Urinary bladder (tissue), 4 donors: ENCODE data around the gene ZNF473. TPM values are rescaled to one million over a fixed set of nuclear protein-coding genes. Genes with fewer than 3 reads are reported as not detected.
"Not testable (repeated sequence)": the region's sequence is repeated elsewhere in the genome, so short reads cannot be mapped to it uniquely, and the experiment has no call there.

Experiments
- DNase-seq: peaks from one replicate; pipeline ENCODE4 v3.0.0-alpha.2; 2015; ENCODE audit errors: extremely low spot score
- H3K27ac ChIP-seq: one replicate; pipeline ENCODE4 v1.5.1; 2013; ENCODE audit warnings: low read depth, mild to moderate bottlenecking, moderate library complexity
- H3K36me3 ChIP-seq: one replicate; pipeline ENCODE4 v1.6.1; 2013; ENCODE audit warnings: mild to moderate bottlenecking, moderate library complexity; ENCODE audit not compliant: insufficient read depth
- H3K4me1 ChIP-seq: one replicate; pipeline ENCODE4 v1.6.1; 2013; ENCODE audit warnings: mild to moderate bottlenecking, moderate library complexity; ENCODE audit not compliant: insufficient read depth
- H3K4me3 ChIP-seq: one replicate; pipeline ENCODE4 v1.5.1; 2013; ENCODE audit warnings: low read depth, low read length
- WGBS: extraction: QIAGEN DNeasy Blood & Tissue Kit; methylation state at CpG from one replicate; pipeline ENCODE4 v1.1.7; 2013; 5-methylcytosine and 5-hydroxymethylcytosine counted together
- polyA plus RNA-seq: library from polyadenylated mRNA; stranded (reverse); fragments of 200-250 nt; gene quantifications from one replicate; pipeline ENCODE4 v1.2.3, GENCODE V29; 2013
- total RNA-seq: library from RNA; depleted of rRNA; stranded (reverse); fragments of >200 nt; gene quantifications from one replicate; pipeline ENCODE4 v1.2.3, GENCODE V29; 2014
- donor health status: healthy with polysubstance abuse.
- donor health status: healthy.

ZNF473 gene
- total and polyA plus RNA-seq, 2 donors: 4.8 to 7.7 TPM

DNA sequence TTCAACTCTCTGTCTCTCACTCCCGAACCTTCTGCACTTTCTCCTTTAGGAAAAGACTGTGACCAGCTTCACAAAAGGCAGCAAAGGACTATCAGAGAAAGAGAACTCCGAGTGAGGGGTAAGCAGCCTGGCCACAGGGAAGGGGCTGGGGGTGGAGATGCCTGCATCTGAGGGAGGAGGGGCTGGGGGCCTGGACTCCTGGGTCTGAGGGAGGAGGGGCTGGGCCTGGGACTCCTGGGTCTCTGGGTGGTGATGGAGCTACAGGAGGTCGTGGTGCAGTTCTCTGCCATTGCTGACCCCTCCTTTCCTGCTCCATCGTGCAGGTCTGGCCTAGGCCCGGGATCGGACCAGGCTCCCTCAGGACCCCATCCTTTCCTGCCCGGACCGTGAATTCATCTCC lies 49.3 kb downstream of the ZNF473 start:
- H3K4me1 ChIP-seq, H3K27ac ChIP-seq, H3K36me3 ChIP-seq, DNase-seq, H3K4me3 ChIP-seq: not testable (repeated sequence)
- WGBS: 52% methylated on average over 4 of the region's 8 CpGs

DNA sequence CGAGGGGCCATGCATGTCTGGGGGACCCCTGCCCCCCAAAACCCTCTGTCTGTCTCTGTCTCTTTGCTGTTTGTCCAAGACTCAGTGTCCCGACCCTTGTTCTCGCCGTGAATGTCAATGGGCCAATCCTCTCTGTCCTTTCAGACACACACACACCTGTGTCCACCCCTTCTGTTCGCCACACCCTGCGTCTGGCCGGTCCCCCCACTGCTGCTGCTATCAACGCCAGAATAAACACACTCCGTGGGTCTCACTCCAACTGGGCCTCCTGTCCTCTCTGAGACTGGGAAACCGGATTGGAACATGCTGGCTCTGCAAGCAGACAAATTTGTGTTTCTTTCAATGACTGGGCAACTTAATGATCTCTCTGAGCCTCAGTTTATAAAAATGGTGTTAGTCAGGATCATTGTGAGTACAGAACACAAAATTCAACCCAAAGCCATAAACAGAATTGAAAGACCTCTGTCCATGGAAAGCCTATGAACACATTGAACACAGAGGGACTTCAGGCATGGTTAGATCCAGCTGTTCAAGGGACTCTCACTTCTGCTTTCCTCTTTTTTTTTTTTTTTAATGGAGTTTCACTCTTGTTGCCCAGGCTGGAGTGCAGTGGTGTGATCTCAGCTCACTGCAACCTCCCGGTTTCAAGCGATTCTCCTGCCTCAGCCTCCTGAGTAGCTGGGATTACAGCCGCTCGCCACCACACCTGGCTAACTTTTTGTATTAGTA lies 50.0 kb downstream of the ZNF473 start:
- DNase-seq, H3K27ac ChIP-seq, H3K36me3 ChIP-seq, H3K4me1 ChIP-seq, H3K4me3 ChIP-seq: not testable (repeated sequence)
- 82% methylated on average over 13 of the region's 14 CpGs for WGBS

- H3K4me3 ChIP-seq, H3K27ac ChIP-seq, DNase-seq, H3K36me3 ChIP-seq, H3K4me1 ChIP-seq: not testable (repeated sequence)
- WGBS: 74% methylated on average over 10 of the region's 10 CpGs
Measured at GRCh38 chr19:50076581-50077355, 51.0 kb downstream of the ZNF473 start.

GRCh38 chr19:50079014-50079413 lies 53.2 kb downstream of the ZNF473 start:
- not testable (repeated sequence) for H3K36me3 ChIP-seq, H3K4me1 ChIP-seq, H3K4me3 ChIP-seq, DNase-seq, H3K27ac ChIP-seq
- 91% methylated on average over 4 of the region's 5 CpGs for WGBS

- H3K4me3 ChIP-seq, H3K27ac ChIP-seq, H3K36me3 ChIP-seq, H3K4me1 ChIP-seq, DNase-seq: not testable (repeated sequence)
- WGBS: 79% methylated on average over 2 of the region's 2 CpGs
Measured at GRCh38 chr19:50084440-50084839, 58.6 kb downstream of the ZNF473 start.

- H3K4me3 ChIP-seq: not testable (repeated sequence)
Measured at GRCh38 chr19:50087153-50087552, 61.3 kb downstream of the ZNF473 start.

GRCh38 chr19:50090706-50091105 lies 64.9 kb downstream of the ZNF473 start:
- H3K36me3 ChIP-seq, DNase-seq, H3K4me3 ChIP-seq, H3K4me1 ChIP-seq, H3K27ac ChIP-seq: not testable (repeated sequence)
- WGBS: 56% methylated on average over 10 of the region's 10 CpGs

More at GRCh38 chr19:50087153-50087552, 61.3 kb downstream of the ZNF473 start:
- DNase-seq, H3K4me1 ChIP-seq, H3K27ac ChIP-seq, H3K36me3 ChIP-seq: not testable (repeated sequence)
- WGBS: 89% methylated on average over 4 of the region's 4 CpGs

DNA sequence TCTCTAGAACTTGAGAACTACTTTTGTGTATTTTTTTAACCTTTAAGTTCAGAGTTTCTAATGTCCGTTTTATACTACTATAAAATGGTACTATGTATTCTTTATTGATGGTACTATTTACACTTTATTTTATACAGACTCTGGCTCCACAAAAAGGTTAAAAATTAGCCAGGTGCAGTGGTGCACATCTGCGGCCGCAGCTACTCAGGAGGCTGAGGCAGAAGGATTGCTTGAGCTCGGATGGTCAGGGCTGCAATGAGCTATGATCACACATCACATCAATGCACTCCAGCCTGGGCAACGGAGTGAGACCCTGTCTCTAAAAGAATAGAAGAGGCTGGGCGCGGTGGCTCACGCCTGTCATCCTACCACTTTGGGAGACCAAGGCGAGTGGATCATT lies 66.0 kb downstream of the ZNF473 start:
- not testable (repeated sequence) for H3K36me3 ChIP-seq, DNase-seq, H3K27ac ChIP-seq, H3K4me3 ChIP-seq, H3K4me1 ChIP-seq
- WGBS: 85% methylated on average over 3 of the region's 9 CpGs

DNA sequence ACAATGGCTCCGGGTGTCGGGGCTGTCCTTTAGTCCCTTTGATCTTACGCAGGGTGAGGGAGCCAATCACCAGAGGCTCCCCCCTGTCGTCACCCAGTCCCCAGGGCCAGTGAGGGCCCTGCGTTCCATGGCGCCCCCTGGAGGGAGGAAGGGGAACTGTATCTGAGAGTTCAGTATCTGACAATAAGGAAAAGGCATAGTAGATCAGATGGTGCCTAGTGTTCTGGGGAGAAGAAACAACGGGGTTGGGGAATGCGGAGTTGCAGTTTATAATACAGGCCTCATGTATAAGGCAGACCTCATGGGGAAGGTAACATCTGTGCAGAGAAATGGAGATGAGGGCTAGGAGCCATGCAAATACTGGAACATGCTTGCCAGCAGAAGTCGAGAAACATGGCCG lies 66.8 kb downstream of the ZNF473 start:
- not testable (repeated sequence) for H3K4me1 ChIP-seq, H3K27ac ChIP-seq, H3K4me3 ChIP-seq, DNase-seq, H3K36me3 ChIP-seq
- no CpG with 5 or more reads among the region's 10 CpGs for WGBS

DNA sequence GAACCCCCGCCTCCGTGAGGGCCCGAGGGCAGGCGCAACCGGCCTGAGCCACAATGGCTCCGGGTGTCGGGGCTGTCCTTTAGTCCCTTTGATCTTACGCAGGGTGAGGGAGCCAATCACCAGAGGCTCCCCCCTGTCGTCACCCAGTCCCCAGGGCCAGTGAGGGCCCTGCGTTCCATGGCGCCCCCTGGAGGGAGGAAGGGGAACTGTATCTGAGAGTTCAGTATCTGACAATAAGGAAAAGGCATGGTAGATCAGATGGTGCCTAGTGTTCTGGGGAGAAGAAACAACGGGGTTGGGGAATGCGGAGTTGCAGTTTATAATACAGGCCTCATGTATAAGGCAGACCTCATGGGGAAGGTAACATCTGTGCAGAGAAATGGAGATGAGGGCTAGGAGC lies 72.1 kb downstream of the ZNF473 start:
- H3K4me3 ChIP-seq, H3K4me1 ChIP-seq, H3K36me3 ChIP-seq, H3K27ac ChIP-seq, DNase-seq: not testable (repeated sequence)
- no CpG with 5 or more reads among the region's 13 CpGs for WGBS

DNA sequence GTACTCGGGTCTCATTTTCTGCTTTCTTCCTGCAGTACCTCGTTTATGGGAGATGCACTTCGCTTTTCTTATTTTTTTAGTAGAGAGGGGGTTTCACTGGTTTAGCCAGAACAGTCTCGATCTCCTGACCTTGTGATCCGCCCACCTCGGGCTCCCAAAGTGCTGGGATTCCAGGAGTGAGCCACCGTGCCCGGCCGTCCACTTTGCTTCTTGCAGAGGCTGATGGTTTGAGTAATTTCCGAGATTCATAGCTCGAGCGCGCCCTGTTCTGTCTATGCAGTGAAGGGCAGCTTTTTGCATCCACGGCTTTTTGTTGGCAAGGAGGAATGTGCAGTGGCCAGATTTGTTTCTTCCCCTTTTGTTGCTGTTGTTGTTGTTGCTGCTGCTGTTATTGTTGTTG lies 73.1 kb downstream of the ZNF473 start:
- WGBS: 78% methylated on average over 12 of the region's 14 CpGs
- DNase-seq, H3K27ac ChIP-seq: not testable (repeated sequence)

DNA sequence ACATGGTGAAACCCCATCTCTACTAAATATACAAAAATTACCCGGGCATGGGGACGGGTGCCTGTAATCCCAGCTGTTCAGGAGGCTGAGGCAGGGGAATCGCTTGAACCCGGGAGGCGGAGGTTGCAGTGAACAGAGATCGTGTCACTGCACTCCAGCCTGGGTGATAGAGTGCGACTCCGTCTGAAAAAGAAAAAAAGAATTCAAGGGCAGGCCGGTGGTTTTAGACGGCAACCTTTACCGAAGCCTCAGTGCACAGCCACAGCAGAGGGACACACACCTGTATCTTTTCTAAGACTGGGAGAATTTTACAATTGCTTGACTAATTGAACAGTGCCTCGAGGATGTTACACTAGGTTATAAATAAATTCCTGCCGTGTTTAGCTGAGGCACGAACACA lies 73.9 kb downstream of the ZNF473 start:
- H3K4me3 ChIP-seq, H3K36me3 ChIP-seq, H3K4me1 ChIP-seq, H3K27ac ChIP-seq, DNase-seq: not testable (repeated sequence)
- WGBS: 90% methylated on average over 7 of the region's 14 CpGs

More for the DNA sequence above, 73.1 kb downstream of the ZNF473 start:
- H3K36me3 ChIP-seq, H3K4me3 ChIP-seq, H3K4me1 ChIP-seq: not testable (repeated sequence)

DNA sequence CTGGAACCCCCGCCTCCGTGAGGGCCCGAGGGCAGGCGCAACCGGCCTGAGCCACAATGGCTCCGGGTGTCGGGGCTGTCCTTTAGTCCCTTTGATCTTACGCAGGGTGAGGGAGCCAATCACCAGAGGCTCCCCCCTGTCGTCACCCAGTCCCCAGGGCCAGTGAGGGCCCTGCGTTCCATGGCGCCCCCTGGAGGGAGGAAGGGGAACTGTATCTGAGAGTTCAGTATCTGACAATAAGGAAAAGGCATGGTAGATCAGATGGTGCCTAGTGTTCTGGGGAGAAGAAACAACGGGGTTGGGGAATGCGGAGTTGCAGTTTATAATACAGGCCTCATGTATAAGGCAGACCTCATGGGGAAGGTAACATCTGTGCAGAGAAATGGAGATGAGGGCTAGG lies 75.1 kb downstream of the ZNF473 start:
- not testable (repeated sequence) for H3K36me3 ChIP-seq, H3K4me3 ChIP-seq, DNase-seq, H3K27ac ChIP-seq, H3K4me1 ChIP-seq
- WGBS: no CpG with 5 or more reads among the region's 13 CpGs
